ENCODE results near the gene GSTK1.
"Not testable (repeated sequence)": the region's sequence is repeated elsewhere in the genome, so short reads cannot be mapped to it uniquely, and the experiment has no call there.

The GSTK1 gene

DNA sequence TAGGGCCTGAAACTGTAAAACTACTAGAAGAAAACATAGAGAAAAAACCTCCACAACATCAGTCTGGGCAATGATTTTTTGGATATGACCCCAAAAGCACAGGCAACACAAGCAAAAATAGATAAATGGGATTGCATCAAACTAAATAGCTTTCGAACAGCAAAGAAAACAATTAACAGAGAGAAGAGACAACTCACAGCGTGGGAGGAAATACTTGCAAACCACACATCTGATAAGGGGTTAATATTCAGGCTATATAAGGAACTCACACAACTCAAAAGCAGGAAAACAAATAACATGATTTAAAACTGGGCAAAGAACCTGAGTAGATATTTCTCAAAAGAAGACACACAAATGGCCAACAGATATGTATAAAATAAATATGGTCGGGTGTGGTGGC is 7.7 kb upstream of the GSTK1 start:
- TF ChIP-seq, protein P1, sequence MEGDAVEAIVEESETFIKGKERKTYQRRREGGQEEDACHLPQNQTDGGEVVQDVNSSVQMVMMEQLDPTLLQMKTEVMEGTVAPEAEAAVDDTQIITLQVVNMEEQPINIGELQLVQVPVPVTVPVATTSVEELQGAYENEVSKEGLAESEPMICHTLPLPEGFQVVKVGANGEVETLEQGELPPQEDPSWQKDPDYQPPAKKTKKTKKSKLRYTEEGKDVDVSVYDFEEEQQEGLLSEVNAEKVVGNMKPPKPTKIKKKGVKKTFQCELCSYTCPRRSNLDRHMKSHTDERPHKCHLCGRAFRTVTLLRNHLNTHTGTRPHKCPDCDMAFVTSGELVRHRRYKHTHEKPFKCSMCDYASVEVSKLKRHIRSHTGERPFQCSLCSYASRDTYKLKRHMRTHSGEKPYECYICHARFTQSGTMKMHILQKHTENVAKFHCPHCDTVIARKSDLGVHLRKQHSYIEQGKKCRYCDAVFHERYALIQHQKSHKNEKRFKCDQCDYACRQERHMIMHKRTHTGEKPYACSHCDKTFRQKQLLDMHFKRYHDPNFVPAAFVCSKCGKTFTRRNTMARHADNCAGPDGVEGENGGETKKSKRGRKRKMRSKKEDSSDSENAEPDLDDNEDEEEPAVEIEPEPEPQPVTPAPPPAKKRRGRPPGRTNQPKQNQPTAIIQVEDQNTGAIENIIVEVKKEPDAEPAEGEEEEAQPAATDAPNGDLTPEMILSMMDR (conservative IDR thresholded peaks at IDR 0.05; ENCODE audit: low read depth, low read length), result no peak
- H3K4me3 ChIP-seq (ENCODE audit: low read depth, low read length), result no peak overlapping the region
- peak; percentile 64 for DNase-seq (ENCODE audit: low read depth)

DNA sequence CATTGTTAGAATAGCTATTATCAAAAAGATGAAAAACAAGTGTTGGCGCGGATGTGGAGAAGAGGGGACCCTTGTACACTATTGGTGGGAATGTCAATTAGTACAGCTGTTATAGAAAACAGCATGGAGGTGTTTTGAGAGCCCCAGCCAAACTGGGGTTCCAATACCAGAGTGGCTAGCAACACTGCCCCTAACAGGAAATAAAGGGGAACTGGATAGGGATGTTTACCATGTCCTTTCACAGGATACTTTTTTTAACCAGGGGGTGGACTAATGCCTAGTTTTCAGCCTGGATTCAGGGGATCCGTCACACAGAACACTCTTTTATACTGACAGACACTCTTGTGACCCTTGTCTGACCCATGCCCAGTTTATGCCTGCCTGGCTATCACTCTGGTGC is 6.9 kb upstream of the GSTK1 start:
- TF ChIP-seq, protein P1 (conservative IDR thresholded peaks at IDR 0.05; ENCODE audit: low read depth, low read length), result peak; percentile 36
- no peak for DNase-seq (ENCODE audit: low read depth)
- H3K4me3 ChIP-seq (ENCODE audit: low read depth, low read length), result no peak overlapping the region

DNA sequence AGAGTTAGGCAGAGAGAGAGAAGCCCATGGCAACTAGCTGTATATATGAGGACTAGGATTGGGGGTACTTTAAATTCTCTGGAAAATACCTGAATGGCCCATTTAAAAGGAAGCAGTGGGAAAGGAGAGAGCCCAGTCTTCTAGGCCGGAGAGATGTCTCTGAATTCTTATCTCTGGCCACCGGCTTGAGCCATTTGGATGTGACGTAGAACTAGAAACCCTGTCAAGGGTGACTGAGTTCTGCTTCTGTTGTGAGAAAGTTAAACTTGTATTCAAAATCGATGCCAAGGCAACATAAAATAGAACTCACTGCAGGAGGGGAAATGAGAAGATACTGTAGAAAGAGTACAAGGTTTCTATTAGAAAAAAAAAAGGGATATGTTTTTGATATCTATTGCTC is 6.3 kb upstream of the GSTK1 start:
- TF ChIP-seq, protein P1 (conservative IDR thresholded peaks at IDR 0.05; ENCODE audit: low read depth, low read length), result no peak
- DNase-seq (ENCODE audit: low read depth), result no peak
- H3K4me3 ChIP-seq (ENCODE audit: low read depth, low read length), result no peak overlapping the region

- H3K4me3 ChIP-seq (ENCODE audit: low read depth, low read length), result no peak overlapping the region
- TF ChIP-seq, protein P1 (conservative IDR thresholded peaks at IDR 0.05; ENCODE audit: low read depth, low read length), result no peak
- DNase-seq (ENCODE audit: low read depth), result no peak
Observed at GRCh38 chr7:143257501-143257900, 5.7 kb upstream of the GSTK1 start.

GRCh38 chr7:143258831-143259230 is 4.4 kb upstream of the GSTK1 start:
- H3K4me3 ChIP-seq (ENCODE audit: low read depth, low read length), result no peak overlapping the region
- peak; percentile 65 for DNase-seq (ENCODE audit: low read depth)
- TF ChIP-seq, protein P1 (conservative IDR thresholded peaks at IDR 0.05; ENCODE audit: low read depth, low read length), result no peak

- DNase-seq (ENCODE audit: low read depth), result no peak
- TF ChIP-seq, protein P1 (conservative IDR thresholded peaks at IDR 0.05; ENCODE audit: low read depth, low read length), result no peak
- H3K4me3 ChIP-seq (ENCODE audit: low read depth, low read length), result no peak overlapping the region
Observed at GRCh38 chr7:143259765-143260164, 3.5 kb upstream of the GSTK1 start.

DNA sequence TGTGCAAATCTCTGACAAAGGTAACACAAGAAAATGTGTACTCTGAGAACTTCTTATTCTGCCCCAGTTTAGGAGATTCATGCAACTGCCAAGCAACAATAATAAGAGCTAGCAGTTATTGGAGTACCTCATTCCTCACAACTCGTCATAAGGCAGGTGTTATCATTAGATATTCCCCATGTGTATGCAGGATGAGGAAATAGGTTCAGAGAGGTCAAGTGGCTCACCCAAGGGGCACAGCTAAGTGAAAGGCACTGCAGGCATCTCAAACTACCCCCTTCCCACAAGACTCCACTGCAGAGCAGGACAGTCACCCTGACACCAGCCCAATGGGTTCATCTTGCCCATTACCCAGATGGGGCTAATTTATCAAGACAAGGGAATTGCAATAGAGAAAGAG is 1.3 kb upstream of the GSTK1 start:
- no peak for DNase-seq (ENCODE audit: low read depth)
- no peak overlapping the region for H3K4me3 ChIP-seq (ENCODE audit: low read depth, low read length)
- TF ChIP-seq, protein P1 (conservative IDR thresholded peaks at IDR 0.05; ENCODE audit: low read depth, low read length), result no peak

GRCh38 chr7:143264196-143264568 is 941 bp downstream of the GSTK1 start:
- peak overlapping the region; percentile 88 for H3K4me3 ChIP-seq (ENCODE audit: low read depth, low read length)
- not testable (repeated sequence) for DNase-seq (ENCODE audit: low read depth)

Measured in choroid plexus epithelial cell (primary cell).